ENCODE data around the gene SCNN1A.

GRCh38 chr12:6394398-6394797, 19.0 kb upstream of the SCNN1A start:
- TF ChIP-seq CTCF (CRISPR knock-in tag; IDR thresholded peaks at IDR 0.05): no peak
- no peak for TF ChIP-seq HNRNPK (IDR thresholded peaks at IDR 0.05; ENCODE audit: low read depth, low read length, poor library complexity, severe bottlenecking)
- TF ChIP-seq POLR2A (IDR thresholded peaks at IDR 0.05; ENCODE audit: insufficient read depth in 1 of 2, low read depth in 2 of 2, low read length in 2 of 2): no peak
- no peak for TF ChIP-seq ZFX (CRISPR knock-in tag; IDR thresholded peaks at IDR 0.05; ENCODE audit: low read depth)
- TF ChIP-seq ZNF75D (CRISPR knock-in tag; IDR thresholded peaks at IDR 0.05; ENCODE audit: borderline replicate concordance): no peak
- no peak for TF ChIP-seq ZNF766 (CRISPR knock-in tag; IDR thresholded peaks at IDR 0.05; ENCODE audit: borderline replicate concordance)
- no peak for TF ChIP-seq RCOR2 (CRISPR knock-in tag; IDR thresholded peaks at IDR 0.05)
- no peak for TF ChIP-seq JUNB (CRISPR knock-in tag; IDR thresholded peaks at IDR 0.05; ENCODE audit: borderline replicate concordance)
- TF ChIP-seq SIN3A (IDR thresholded peaks at IDR 0.05; ENCODE audit: borderline replicate concordance, low read depth, low read length): no peak
- no peak for TF ChIP-seq ZNF17 (CRISPR knock-in tag; IDR thresholded peaks at IDR 0.05)
- TF ChIP-seq RXRA (CRISPR knock-in tag; IDR thresholded peaks at IDR 0.05): no peak
- no peak for TF ChIP-seq ZMYM4 (CRISPR knock-in tag; IDR thresholded peaks at IDR 0.05)
- TF ChIP-seq KLF13 (CRISPR knock-in tag; IDR thresholded peaks at IDR 0.05): no peak
- no peak for TF ChIP-seq SALL2 (CRISPR knock-in tag; IDR thresholded peaks at IDR 0.05)

Data from HepG2 (cell line).